HCT116 (cell line): ENCODE results near the gene ASB1. TPM values are rescaled to one million over a fixed set of nuclear protein-coding genes. Genes with fewer than 3 reads are reported as not detected.

Source experiments
- ATAC-seq: fragments of 200-7000 bp; cut with Tn5 transposase; 2 replicates; pipeline ENCODE4 v1.9.1; 2020; ENCODE audit warnings: mild to moderate bottlenecking, moderate library complexity
- BruUV-seq: library from RNA; stranded (reverse); fragments of 400-500 nt; replicated peaks from 2 replicates; lab custom pipeline; 2021; lab: Mats Ljungman, UMichigan
- CTCF ChIA-PET: fragments of 300-600 bp; sonication (Branson Sonifier 250); formaldehyde crosslinking; loops from one replicate; lab custom pipeline; 2021; ENCODE audit warnings: antibody characterized with exemption; lab: Charles Lee
- POLR2A ChIA-PET: fragments of 300-600, 350-600 bp; sonication (Branson Sonifier 250); formaldehyde crosslinking; loops from one replicate; lab custom pipeline; 2021; ENCODE audit warnings: antibody characterized with exemption; lab: Charles Lee
- RAD21 ChIA-PET, 2 experiments: fragments of 300-600 bp; sonication (Branson Sonifier 250); formaldehyde crosslinking; loops; one replicate each; lab custom pipeline; 2023; ENCODE audit warnings: low total read pairs in 2 of 2; ENCODE audit not compliant: uncharacterized antibody in 2 of 2, unreplicated experiment in 2 of 2, low non-redundant PET in 1 of 2; lab: Charles Lee
- DNase-seq: peaks from one replicate; pipeline ENCODE4 v3.0.0-alpha.2; 2010; ENCODE audit warnings: low read depth, low spot score
- H2AFZ ChIP-seq: fragments of 200-600 bp; shearing (Covaris generic), sonication (generic); 2 replicates; pipeline ENCODE4 v1.6.1; 2017; ENCODE audit warnings: low read depth, mixed run types, mixed read lengths, antibody characterized with exemption, low read length; ENCODE audit not compliant: poor library complexity, severe bottlenecking
- H3K27ac ChIP-seq: 2 replicates; pipeline ENCODE4 v1.5.1; 2012; ENCODE audit warnings: low read depth, low read length
- H3K27me3 ChIP-seq: fragments of 200-600 bp; sonication (generic); 2 replicates; pipeline ENCODE4 v1.6.1; 2016; ENCODE audit warnings: mixed run types, low read length, mixed read lengths; ENCODE audit not compliant: insufficient read depth
- H3K36me3 ChIP-seq, 2 experiments: fragments of 200-500 bp in 1 of 2; fragments of 200-600 bp in 1 of 2; sonication (Bioruptor generic) in 1 of 2; sonication (generic) in 1 of 2; 2 replicates each; pipeline versions ENCODE4 v1.5.1 to v1.6.1; 2014 to 2016; ENCODE audit warnings: low read length in 2 of 2, inconsistent platforms in 1 of 2, mixed read lengths in 1 of 2, mixed run types in 1 of 2; ENCODE audit not compliant: insufficient read depth in 2 of 2, control insufficient read depth in 1 of 2
- H3K4me1 ChIP-seq, 2 experiments: fragments of 200-600 bp in 1 of 2; sonication (generic) in 1 of 2; 2 replicates each; pipeline versions ENCODE4 v1.5.1 to v1.6.1; 2012 to 2017; ENCODE audit warnings: low read length in 2 of 2, inconsistent platforms in 1 of 2, mild to moderate bottlenecking in 1 of 2, mixed read lengths in 1 of 2, mixed run types in 1 of 2, moderate library complexity in 1 of 2; ENCODE audit not compliant: insufficient read depth in 2 of 2, control insufficient read depth in 1 of 2
- H3K4me2 ChIP-seq: fragments of 200-600 bp; sonication (generic); 2 replicates; pipeline ENCODE4 v1.6.1; 2017; ENCODE audit warnings: mixed run types, low read length, mixed read lengths
- H3K4me3 ChIP-seq, 2 experiments: fragments of 200-600 bp in 1 of 2; sonication (generic) in 1 of 2; replicated peaks in 1 of 2; 2 replicates each; pipeline ENCODE4 v1.5.1; 2011 to 2016; ENCODE audit warnings: low read length in 2 of 2, control low read depth in 1 of 2, low read depth in 1 of 2, mild to moderate bottlenecking in 1 of 2, mixed read lengths in 1 of 2, mixed run types in 1 of 2
- H3K79me2 ChIP-seq: fragments of 200-600 bp; sonication (generic); 2 replicates; pipeline ENCODE4 v1.6.1; 2017; ENCODE audit warnings: mild to moderate bottlenecking, mixed run types, low read length, moderate library complexity, mixed read lengths; ENCODE audit not compliant: insufficient read depth
- H3K9ac ChIP-seq: fragments of 200-600 bp; sonication (generic); 2 replicates; pipeline ENCODE4 v1.6.1; 2016; ENCODE audit warnings: low read length, mixed read lengths
- H3K9me2 ChIP-seq: fragments of 200-600 bp; sonication (generic), shearing (Covaris generic); 2 replicates; pipeline ENCODE4 v1.6.1; 2017; ENCODE audit warnings: mixed run types, mild to moderate bottlenecking, moderate library complexity; ENCODE audit not compliant: insufficient read depth
- H3K9me3 ChIP-seq, 2 experiments: fragments of 200-500 bp in 1 of 2; fragments of 200-600 bp in 1 of 2; sonication (Bioruptor generic) in 1 of 2; sonication (generic) in 1 of 2; 2 replicates each; pipeline ENCODE4 v1.6.1; 2014 to 2017; ENCODE audit warnings: low read length in 2 of 2, mixed read lengths in 2 of 2, inconsistent platforms in 1 of 2, low read depth in 1 of 2, mild to moderate bottlenecking in 1 of 2, mixed run types in 1 of 2, moderate library complexity in 1 of 2; ENCODE audit not compliant: control insufficient read depth in 1 of 2, insufficient read depth in 1 of 2
- H4K20me1 ChIP-seq: fragments of 200-600 bp; sonication (generic), shearing (Covaris generic); 2 replicates; pipeline ENCODE4 v1.6.1; 2017; ENCODE audit warnings: mixed run types, mild to moderate bottlenecking, moderate library complexity; ENCODE audit not compliant: insufficient read depth
- EZH2 ChIP-seq: fragments of 200-600 bp; sonication (generic); IDR thresholded peaks from 2 replicates; pipeline ENCODE4 v1.6.1; 2017; ENCODE audit warnings: antibody characterized with exemption, mixed run types
- EZH2phosphoT487 ChIP-seq: fragments of 200-600 bp; IDR thresholded peaks from 2 replicates; pipeline ENCODE4 v1.6.1; 2018; ENCODE audit warnings: antibody characterized with exemption, borderline replicate concordance
- FOSL1 ChIP-seq: IDR thresholded peaks from 2 replicates; pipeline ENCODE4 v1.6.1; 2012; ENCODE audit warnings: low read depth
- POLR2A ChIP-seq: IDR thresholded peaks from 2 replicates; pipeline ENCODE4 v1.7.0; 2011; ENCODE audit warnings: borderline replicate concordance; ENCODE audit not compliant: insufficient read depth, insufficient read length; ENCODE audit errors: extremely low read depth
- POLR2AphosphoS5 ChIP-seq: IDR thresholded peaks from 2 replicates; pipeline ENCODE4 v1.6.1; 2011; ENCODE audit warnings: mild to moderate bottlenecking, low read depth, low read length, moderate library complexity
- RAD21 ChIP-seq: IDR thresholded peaks from 2 replicates; pipeline ENCODE4 v1.6.1; 2012; ENCODE audit warnings: low read depth, mild to moderate bottlenecking
- TCF7L2 ChIP-seq: IDR thresholded peaks from 2 replicates; pipeline ENCODE4 v1.7.0; 2011; ENCODE audit warnings: borderline replicate concordance, inconsistent platforms; ENCODE audit not compliant: insufficient read depth, insufficient read length; ENCODE audit errors: extremely low read depth
- ZFX ChIP-seq: fragments of 450-650 bp; IDR thresholded peaks from 2 replicates; pipeline ENCODE4 v1.6.1; 2017
- ZNF274 ChIP-seq: fragments of 200-500 bp; sonication (Bioruptor generic); IDR thresholded peaks from 2 replicates; pipeline ENCODE4 v1.6.1; 2014; ENCODE audit warnings: mild to moderate bottlenecking, low read depth, low read length, inconsistent platforms
- intact Hi-C: fragments of 100-400 bp; cut with micrococcal nuclease; formaldehyde crosslinking; loops from 2 replicates; pipeline ENCODE4 v1.10.0; 2022
- total RNA-seq: library from RNA; stranded (reverse); gene quantifications from one replicate; pipeline ENCODE4 v1.2.1, GENCODE V29; 2021; ENCODE audit not compliant: unreplicated experiment

Gene ASB1
- total RNA-seq, 1 experiment from 2014 or later = 43.1 TPM

DNA sequence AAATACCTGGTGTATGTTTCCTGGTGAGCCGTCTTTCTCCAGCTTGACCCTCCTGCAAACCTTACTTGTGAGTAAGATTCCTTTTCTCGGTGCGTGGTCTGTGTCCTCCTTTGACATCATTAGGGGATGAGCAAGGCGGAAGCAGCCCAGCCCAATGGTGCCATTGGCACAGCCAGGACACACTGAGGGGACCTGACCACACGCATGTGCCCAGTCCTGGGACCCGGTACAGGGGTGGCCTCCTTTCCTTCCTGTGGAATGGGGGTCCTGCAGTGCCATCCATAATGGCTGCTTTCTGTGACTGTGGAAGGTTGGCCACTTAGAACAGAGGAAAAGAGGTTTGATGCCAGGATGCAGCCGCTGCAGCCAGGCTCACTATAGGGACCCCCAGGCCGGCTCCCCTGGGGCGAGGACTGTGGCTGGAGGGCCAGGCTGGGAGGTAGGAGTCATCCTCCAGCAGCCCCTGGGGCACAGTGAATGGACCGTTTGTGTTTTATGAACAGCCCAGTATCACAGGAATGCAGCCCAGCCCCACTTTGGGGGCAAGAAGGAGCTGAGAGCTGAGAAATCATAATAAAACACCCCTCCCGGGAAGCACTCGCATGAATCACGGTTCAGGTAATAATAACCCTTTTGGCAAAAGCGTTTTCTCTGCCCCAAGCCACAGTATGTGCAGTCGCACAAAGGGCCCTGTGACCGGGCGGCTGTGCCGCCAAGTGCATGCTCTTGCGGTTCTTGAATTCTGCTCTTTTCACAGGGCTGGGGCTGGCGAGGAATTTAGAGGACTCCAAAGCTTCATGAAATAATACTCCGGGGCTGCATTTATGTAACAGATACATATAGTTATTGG is 73.2 kb downstream of the ASB1 start:
- Histone ChIP-seq H3K36me3 (no peaks in the 10 kb centered on the region), H3K9ac (no peak overlapping the region), H3K79me2 (no peaks in the 10 kb centered on the region), H3K4me3 (no peak overlapping the region), H3K27ac (no peak overlapping the region), H3K27me3 (no peaks in the 10 kb centered on the region), H3K4me1 (no peaks in the 10 kb centered on the region), H2AFZ (no peak overlapping the region), H3K9me3 (no peaks in the 10 kb centered on the region), H3K4me2 (no peak overlapping the region), H3K9me2 (no peaks in the 10 kb centered on the region), H4K20me1 (no peaks in the 10 kb centered on the region)
- ChIA-PET POLR2A (no interaction called here), RAD21 (no interaction called here), CTCF (no interaction called here)
- no peak for DNase-seq
- no peak for TF ChIP-seq EZH2
- no peak for TF ChIP-seq POLR2AphosphoS5
- TF ChIP-seq POLR2A = no peak
- no peak for TF ChIP-seq EZH2phosphoT487
- no peak for TF ChIP-seq ZFX
- no peak for ATAC-seq
- intact Hi-C loops = no loop called here
- BruUV-seq = no TSS peak

DNA sequence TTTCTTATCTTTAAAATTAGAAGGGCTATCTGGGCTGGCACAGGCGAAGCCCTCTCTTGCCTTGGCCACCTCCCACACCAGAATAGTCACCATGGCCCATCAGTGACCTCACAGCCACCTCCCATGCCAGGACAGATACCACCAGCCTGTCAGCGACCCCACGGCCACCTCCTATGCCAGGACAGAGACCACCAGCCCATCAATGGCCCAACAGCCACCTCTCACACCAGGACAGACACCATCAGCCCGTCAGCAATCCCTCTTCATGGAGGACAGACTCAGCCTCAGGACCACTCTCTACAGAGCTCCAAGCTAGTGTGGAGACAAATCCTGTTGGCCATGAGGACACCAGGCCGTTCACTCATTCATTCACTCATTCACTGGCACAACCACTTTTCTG is 74.6 kb downstream of the ASB1 start:
- DNase-seq = no peak
- BruUV-seq = no TSS peak
- Histone ChIP-seq H3K36me3 (no peaks in the 10 kb centered on the region), H2AFZ (no peak overlapping the region), H3K27me3 (no peaks in the 10 kb centered on the region), H3K4me2 (no peak overlapping the region), H3K4me3 (no peak overlapping the region), H4K20me1 (no peaks in the 10 kb centered on the region), H3K9ac (no peak overlapping the region), H3K79me2 (no peaks in the 10 kb centered on the region), H3K9me3 (no peaks in the 10 kb centered on the region), H3K27ac (no peak overlapping the region), H3K9me2 (no peaks in the 10 kb centered on the region), H3K4me1 (no peaks in the 10 kb centered on the region)
- POLR2A ChIA-PET = no interaction called here
- ATAC-seq = no peak
- RAD21 ChIA-PET = no interaction called here
- CTCF ChIA-PET = no interaction called here
- intact Hi-C loops = no loop called here
- no peak for TF ChIP-seq ZNF274
- no peak for TF ChIP-seq EZH2
- TF ChIP-seq RAD21 = no peak
- TF ChIP-seq FOSL1 = no peak
- no peak for TF ChIP-seq TCF7L2
- TF ChIP-seq, all 23 proteins: peak for 0

Other genes starting within 250 kb of the ASB1 start
- 53.4 TPM for gene ILKAP, start 223.2 kb upstream of the ASB1 start, total RNA-seq
- gene HES6, start 186.9 kb upstream of the ASB1 start, total RNA-seq = 47.8 TPM
- 18.7 TPM for gene PER2, start 138.3 kb upstream of the ASB1 start, total RNA-seq
- gene TRAF3IP1, start 106.4 kb upstream of the ASB1 start, total RNA-seq = 19.4 TPM